HL-60 (cell line): ENCODE measurements around the gene IDH3A.

Experiments used
- POLR2AphosphoS5 ChIP-seq: IDR thresholded peaks from 2 replicates; pipeline ENCODE4 v1.6.1; 2012; ENCODE audit warnings: low read depth
- REST ChIP-seq: IDR thresholded peaks from 2 replicates; pipeline ENCODE4 v1.6.1; 2012; ENCODE audit warnings: low read depth; ENCODE audit not compliant: insufficient replicate concordance
- TF ChIP-seq, protein P1 (sequence below): IDR thresholded peaks from one replicate; pipeline ENCODE4 v1.5.1; 2011; ENCODE audit warnings: low read length, control low read depth, inconsistent platforms; ENCODE audit not compliant: insufficient read depth

- TF ChIP-seq, protein P1, sequence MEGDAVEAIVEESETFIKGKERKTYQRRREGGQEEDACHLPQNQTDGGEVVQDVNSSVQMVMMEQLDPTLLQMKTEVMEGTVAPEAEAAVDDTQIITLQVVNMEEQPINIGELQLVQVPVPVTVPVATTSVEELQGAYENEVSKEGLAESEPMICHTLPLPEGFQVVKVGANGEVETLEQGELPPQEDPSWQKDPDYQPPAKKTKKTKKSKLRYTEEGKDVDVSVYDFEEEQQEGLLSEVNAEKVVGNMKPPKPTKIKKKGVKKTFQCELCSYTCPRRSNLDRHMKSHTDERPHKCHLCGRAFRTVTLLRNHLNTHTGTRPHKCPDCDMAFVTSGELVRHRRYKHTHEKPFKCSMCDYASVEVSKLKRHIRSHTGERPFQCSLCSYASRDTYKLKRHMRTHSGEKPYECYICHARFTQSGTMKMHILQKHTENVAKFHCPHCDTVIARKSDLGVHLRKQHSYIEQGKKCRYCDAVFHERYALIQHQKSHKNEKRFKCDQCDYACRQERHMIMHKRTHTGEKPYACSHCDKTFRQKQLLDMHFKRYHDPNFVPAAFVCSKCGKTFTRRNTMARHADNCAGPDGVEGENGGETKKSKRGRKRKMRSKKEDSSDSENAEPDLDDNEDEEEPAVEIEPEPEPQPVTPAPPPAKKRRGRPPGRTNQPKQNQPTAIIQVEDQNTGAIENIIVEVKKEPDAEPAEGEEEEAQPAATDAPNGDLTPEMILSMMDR, result no peak
- no peak for TF ChIP-seq POLR2AphosphoS5
- TF ChIP-seq REST, result no peak
Observed at GRCh38 chr15:78148392-78149067, 632 bp upstream of the IDH3A start.
